K562 (cell line): ENCODE measurements around the gene DCTN2.
"Not testable (repeated sequence)": the region's sequence is repeated elsewhere in the genome, so short reads cannot be mapped to it uniquely, and the experiment has no call there.

Source experiments
- CBFA2T3 ChIP-seq: fragments of 450-650 bp; IDR thresholded peaks from 2 replicates; pipeline ENCODE4 v1.6.1; 2017
- CBX3 ChIP-seq, 2 experiments: IDR thresholded peaks; 1 replicate in 1 of 2; 2 replicates in 1 of 2; pipeline ENCODE4 v1.6.1; 2012; ENCODE audit warnings: inconsistent platforms in 2 of 2, low read length in 2 of 2, borderline replicate concordance in 1 of 2, control low read depth in 1 of 2
- CREB1 ChIP-seq, 2 experiments: sonication (generic) in 1 of 2; formaldehyde crosslinking in 1 of 2; IDR thresholded peaks; 2 replicates each; pipeline versions ENCODE4 v1.6.1 to v1.8.0; 2012 to 2022; ENCODE audit warnings: inconsistent platforms in 1 of 2, mild to moderate bottlenecking in 1 of 2, missing genetic modification reagents in 1 of 2, moderate library complexity in 1 of 2
- CSDE1 ChIP-seq, 2 experiments: fragments of 450-650 bp; IDR thresholded peaks; 2 replicates each; pipeline ENCODE4 v1.6.1; 2016; ENCODE audit warnings: mild to moderate bottlenecking in 1 of 2
- GTF2B ChIP-seq: IDR thresholded peaks from 2 replicates; pipeline ENCODE4 v1.6.1; 2011; ENCODE audit not compliant: insufficient read length; ENCODE audit errors: extremely low read depth
- KLF13 ChIP-seq: fragments of 450-650 bp; IDR thresholded peaks from 2 replicates; pipeline ENCODE4 v1.6.1; 2016; ENCODE audit warnings: missing genetic modification characterization, low read depth, mild to moderate bottlenecking, missing compliant biosample characterization, moderate library complexity, borderline replicate concordance
- MYC ChIP-seq, 2 experiments: fragments of 250-450 bp in 1 of 2; sonication (Bioruptor Pico) in 1 of 2; IDR thresholded peaks; 2 replicates each; pipeline versions ENCODE4 v1.5.1 to v1.6.1; 2012 to 2021; ENCODE audit warnings: low read depth in 2 of 2, borderline replicate concordance in 1 of 2, improper control_type of control experiment in 1 of 2, low read length in 1 of 2, mild to moderate bottlenecking in 1 of 2, moderate library complexity in 1 of 2
- NR2C2 ChIP-seq, 2 experiments: fragments of 200-800 bp in 1 of 2; sonication (Bioruptor generic) in 1 of 2; sonication (generic) in 1 of 2; formaldehyde crosslinking in 1 of 2; IDR thresholded peaks; 2 replicates each; pipeline versions ENCODE4 v1.6.1 to v1.8.0; 2016 to 2022; ENCODE audit warnings: mild to moderate bottlenecking in 1 of 2, missing compliant biosample characterization in 1 of 2, missing genetic modification characterization in 1 of 2, missing genetic modification reagents in 1 of 2
- ZFX ChIP-seq: sonication (generic); formaldehyde crosslinking; IDR thresholded peaks from 2 replicates; pipeline ENCODE4 v1.8.0; 2022; ENCODE audit warnings: mild to moderate bottlenecking, missing genetic modification reagents, moderate library complexity
- TF ChIP-seq, protein P1 (sequence below), 2 experiments: fragments of 450-650 bp; IDR thresholded peaks; 2 replicates each; pipeline ENCODE4 v1.6.1; 2018; ENCODE audit warnings: mild to moderate bottlenecking in 2 of 2, low read depth in 1 of 2; ENCODE audit not compliant: partially characterized antibody in 2 of 2
- TF ChIP-seq, protein P2 (sequence below): sonication (generic); formaldehyde crosslinking; IDR thresholded peaks from 2 replicates; pipeline ENCODE4 v1.8.0; 2023; ENCODE audit warnings: mild to moderate bottlenecking, missing genetic modification reagents
- TF ChIP-seq, protein P3 (sequence below): fragments of 450-650 bp; conservative IDR thresholded peaks from 2 replicates; pipeline ENCODE4 v1.6.1; 2016; ENCODE audit warnings: missing genetic modification characterization, low read depth, mild to moderate bottlenecking, missing compliant biosample characterization, moderate library complexity
- TF ChIP-seq, protein P4 (sequence below): fragments of 250-450 bp; sonication (Bioruptor Pico); IDR thresholded peaks from 2 replicates; pipeline ENCODE4 v1.5.0; 2020; ENCODE audit warnings: mild to moderate bottlenecking, borderline replicate concordance
- TF ChIP-seq, protein P5 (sequence below): sonication (generic); formaldehyde crosslinking; IDR thresholded peaks from 2 replicates; pipeline ENCODE4 v1.8.0; 2022; ENCODE audit warnings: mild to moderate bottlenecking, low read depth, missing genetic modification reagents

DNA sequence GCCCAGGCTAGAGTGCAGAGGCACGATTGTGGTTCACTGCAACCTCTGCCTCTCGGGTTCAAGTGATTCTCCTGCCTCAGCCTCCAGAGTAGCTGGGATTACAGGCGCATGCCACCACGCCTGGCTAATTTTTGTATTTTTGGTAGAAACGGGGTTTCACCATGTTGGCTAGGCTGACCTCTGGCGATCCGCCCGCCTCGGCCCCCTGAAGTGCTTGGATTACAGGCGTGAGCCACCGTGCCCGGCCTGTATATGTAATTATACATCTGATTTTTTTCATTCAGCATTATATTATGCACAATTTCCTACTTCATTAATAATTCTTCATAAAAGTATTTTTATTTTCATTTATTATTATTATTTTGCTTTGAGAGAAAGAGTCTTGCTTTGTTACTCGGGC is 23.4 kb upstream of the DCTN2 start:
- TF ChIP-seq GTF2B; CSDE1 (IDR thresholded peaks at IDR 0.05); MYC (IDR thresholded peaks at IDR 0.05; ENCODE audit: low read depth, low read length); MYC (CRISPR knock-in tag; IDR thresholded peaks at IDR 0.05; ENCODE audit: borderline replicate concordance, low read depth); KLF13 (tag); ZFX (CRISPR knock-in tag); CREB1 (IDR thresholded peaks at IDR 0.05); CREB1 (CRISPR knock-in tag; IDR thresholded peaks at IDR 0.05); NR2C2 (CRISPR knock-in tag; IDR thresholded peaks at IDR 0.05); NR2C2 (tag; IDR thresholded peaks at IDR 0.05); CBFA2T3; CBX3 (IDR thresholded peaks at IDR 0.05; ENCODE audit: borderline replicate concordance in 1 of 2, low read length in 2 of 2): not testable (repeated sequence)
- TF ChIP-seq, protein P1, sequence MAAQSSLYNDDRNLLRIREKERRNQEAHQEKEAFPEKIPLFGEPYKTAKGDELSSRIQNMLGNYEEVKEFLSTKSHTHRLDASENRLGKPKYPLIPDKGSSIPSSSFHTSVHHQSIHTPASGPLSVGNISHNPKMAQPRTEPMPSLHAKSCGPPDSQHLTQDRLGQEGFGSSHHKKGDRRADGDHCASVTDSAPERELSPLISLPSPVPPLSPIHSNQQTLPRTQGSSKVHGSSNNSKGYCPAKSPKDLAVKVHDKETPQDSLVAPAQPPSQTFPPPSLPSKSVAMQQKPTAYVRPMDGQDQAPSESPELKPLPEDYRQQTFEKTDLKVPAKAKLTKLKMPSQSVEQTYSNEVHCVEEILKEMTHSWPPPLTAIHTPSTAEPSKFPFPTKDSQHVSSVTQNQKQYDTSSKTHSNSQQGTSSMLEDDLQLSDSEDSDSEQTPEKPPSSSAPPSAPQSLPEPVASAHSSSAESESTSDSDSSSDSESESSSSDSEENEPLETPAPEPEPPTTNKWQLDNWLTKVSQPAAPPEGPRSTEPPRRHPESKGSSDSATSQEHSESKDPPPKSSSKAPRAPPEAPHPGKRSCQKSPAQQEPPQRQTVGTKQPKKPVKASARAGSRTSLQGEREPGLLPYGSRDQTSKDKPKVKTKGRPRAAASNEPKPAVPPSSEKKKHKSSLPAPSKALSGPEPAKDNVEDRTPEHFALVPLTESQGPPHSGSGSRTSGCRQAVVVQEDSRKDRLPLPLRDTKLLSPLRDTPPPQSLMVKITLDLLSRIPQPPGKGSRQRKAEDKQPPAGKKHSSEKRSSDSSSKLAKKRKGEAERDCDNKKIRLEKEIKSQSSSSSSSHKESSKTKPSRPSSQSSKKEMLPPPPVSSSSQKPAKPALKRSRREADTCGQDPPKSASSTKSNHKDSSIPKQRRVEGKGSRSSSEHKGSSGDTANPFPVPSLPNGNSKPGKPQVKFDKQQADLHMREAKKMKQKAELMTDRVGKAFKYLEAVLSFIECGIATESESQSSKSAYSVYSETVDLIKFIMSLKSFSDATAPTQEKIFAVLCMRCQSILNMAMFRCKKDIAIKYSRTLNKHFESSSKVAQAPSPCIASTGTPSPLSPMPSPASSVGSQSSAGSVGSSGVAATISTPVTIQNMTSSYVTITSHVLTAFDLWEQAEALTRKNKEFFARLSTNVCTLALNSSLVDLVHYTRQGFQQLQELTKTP (IDR thresholded peaks at IDR 0.05; ENCODE audit: low read depth in 1 of 2, partially characterized antibody in 2 of 2), result not testable (repeated sequence)
- TF ChIP-seq, protein P2, sequence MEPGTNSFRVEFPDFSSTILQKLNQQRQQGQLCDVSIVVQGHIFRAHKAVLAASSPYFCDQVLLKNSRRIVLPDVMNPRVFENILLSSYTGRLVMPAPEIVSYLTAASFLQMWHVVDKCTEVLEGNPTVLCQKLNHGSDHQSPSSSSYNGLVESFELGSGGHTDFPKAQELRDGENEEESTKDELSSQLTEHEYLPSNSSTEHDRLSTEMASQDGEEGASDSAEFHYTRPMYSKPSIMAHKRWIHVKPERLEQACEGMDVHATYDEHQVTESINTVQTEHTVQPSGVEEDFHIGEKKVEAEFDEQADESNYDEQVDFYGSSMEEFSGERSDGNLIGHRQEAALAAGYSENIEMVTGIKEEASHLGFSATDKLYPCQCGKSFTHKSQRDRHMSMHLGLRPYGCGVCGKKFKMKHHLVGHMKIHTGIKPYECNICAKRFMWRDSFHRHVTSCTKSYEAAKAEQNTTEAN (CRISPR knock-in tag), result not testable (repeated sequence)
- TF ChIP-seq, protein P3, sequence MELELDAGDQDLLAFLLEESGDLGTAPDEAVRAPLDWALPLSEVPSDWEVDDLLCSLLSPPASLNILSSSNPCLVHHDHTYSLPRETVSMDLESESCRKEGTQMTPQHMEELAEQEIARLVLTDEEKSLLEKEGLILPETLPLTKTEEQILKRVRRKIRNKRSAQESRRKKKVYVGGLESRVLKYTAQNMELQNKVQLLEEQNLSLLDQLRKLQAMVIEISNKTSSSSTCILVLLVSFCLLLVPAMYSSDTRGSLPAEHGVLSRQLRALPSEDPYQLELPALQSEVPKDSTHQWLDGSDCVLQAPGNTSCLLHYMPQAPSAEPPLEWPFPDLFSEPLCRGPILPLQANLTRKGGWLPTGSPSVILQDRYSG (tag), result not testable (repeated sequence)
- TF ChIP-seq, protein P4, sequence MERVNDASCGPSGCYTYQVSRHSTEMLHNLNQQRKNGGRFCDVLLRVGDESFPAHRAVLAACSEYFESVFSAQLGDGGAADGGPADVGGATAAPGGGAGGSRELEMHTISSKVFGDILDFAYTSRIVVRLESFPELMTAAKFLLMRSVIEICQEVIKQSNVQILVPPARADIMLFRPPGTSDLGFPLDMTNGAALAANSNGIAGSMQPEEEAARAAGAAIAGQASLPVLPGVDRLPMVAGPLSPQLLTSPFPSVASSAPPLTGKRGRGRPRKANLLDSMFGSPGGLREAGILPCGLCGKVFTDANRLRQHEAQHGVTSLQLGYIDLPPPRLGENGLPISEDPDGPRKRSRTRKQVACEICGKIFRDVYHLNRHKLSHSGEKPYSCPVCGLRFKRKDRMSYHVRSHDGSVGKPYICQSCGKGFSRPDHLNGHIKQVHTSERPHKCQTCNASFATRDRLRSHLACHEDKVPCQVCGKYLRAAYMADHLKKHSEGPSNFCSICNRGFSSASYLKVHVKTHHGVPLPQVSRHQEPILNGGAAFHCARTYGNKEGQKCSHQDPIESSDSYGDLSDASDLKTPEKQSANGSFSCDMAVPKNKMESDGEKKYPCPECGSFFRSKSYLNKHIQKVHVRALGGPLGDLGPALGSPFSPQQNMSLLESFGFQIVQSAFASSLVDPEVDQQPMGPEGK, result not testable (repeated sequence)
- TF ChIP-seq, protein P5, sequence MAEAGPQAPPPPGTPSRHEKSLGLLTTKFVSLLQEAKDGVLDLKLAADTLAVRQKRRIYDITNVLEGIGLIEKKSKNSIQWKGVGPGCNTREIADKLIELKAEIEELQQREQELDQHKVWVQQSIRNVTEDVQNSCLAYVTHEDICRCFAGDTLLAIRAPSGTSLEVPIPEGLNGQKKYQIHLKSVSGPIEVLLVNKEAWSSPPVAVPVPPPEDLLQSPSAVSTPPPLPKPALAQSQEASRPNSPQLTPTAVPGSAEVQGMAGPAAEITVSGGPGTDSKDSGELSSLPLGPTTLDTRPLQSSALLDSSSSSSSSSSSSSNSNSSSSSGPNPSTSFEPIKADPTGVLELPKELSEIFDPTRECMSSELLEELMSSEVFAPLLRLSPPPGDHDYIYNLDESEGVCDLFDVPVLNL, result not testable (repeated sequence)
